ACC112 (cell line): ENCODE results near the gene ZNF519.
"Not testable (repeated sequence)": the region's sequence is repeated elsewhere in the genome, so short reads cannot be mapped to it uniquely, and the experiment has no call there.

ENCODE experiments used
- H2AFZ ChIP-seq: fragments of 200-600 bp; sonication (generic); one replicate; pipeline ENCODE4 v1.6.0; 2017; ENCODE audit warnings: antibody characterized with exemption, low read length; ENCODE audit not compliant: unreplicated experiment
- H3K27ac ChIP-seq: fragments of 200-600 bp; sonication (generic); 2 replicates; pipeline ENCODE4 v1.5.1; 2014; ENCODE audit warnings: low read depth, mild to moderate bottlenecking, antibody characterized with exemption, low read length, moderate library complexity
- H3K27me3 ChIP-seq: fragments of 200-600 bp; sonication (generic); 2 replicates; pipeline ENCODE4 v1.6.1; 2014; ENCODE audit warnings: mild to moderate bottlenecking, antibody characterized with exemption, low read length, moderate library complexity, mixed read lengths; ENCODE audit not compliant: insufficient read depth
- H3K36me3 ChIP-seq: fragments of 200-600 bp; sonication (generic); 2 replicates; pipeline ENCODE4 v1.6.1; 2016; ENCODE audit warnings: mild to moderate bottlenecking, antibody characterized with exemption, low read length, moderate library complexity, mixed read lengths; ENCODE audit not compliant: insufficient read depth
- H3K4me1 ChIP-seq: fragments of 200-600 bp; sonication (generic); one replicate; pipeline ENCODE4 v1.6.1; 2016; ENCODE audit warnings: low read length, mixed read lengths; ENCODE audit not compliant: insufficient read depth, unreplicated experiment, control insufficient read depth
- H3K4me3 ChIP-seq: fragments of 200-600 bp; sonication (generic); 2 replicates; pipeline ENCODE4 v1.5.1; 2014; ENCODE audit warnings: mild to moderate bottlenecking, low read depth, low read length
- H3K79me2 ChIP-seq: fragments of 200-600 bp; sonication (generic); one replicate; pipeline ENCODE4 v1.6.0; 2016; ENCODE audit warnings: low read length; ENCODE audit not compliant: control insufficient read depth, unreplicated experiment, insufficient read depth

Gene ZNF519

GRCh38 chr18:14145581-14146338 is 13.5 kb upstream of the ZNF519 start:
- H3K4me1 ChIP-seq, H3K79me2 ChIP-seq, H2AFZ ChIP-seq, H3K4me3 ChIP-seq, H3K27me3 ChIP-seq, H3K36me3 ChIP-seq, H3K27ac ChIP-seq: not testable (repeated sequence)

GRCh38 chr18:14145021-14145420 is 12.8 kb upstream of the ZNF519 start:
- H2AFZ ChIP-seq, H3K79me2 ChIP-seq, H3K27me3 ChIP-seq, H3K4me1 ChIP-seq, H3K36me3 ChIP-seq, H3K27ac ChIP-seq, H3K4me3 ChIP-seq: not testable (repeated sequence)

DNA sequence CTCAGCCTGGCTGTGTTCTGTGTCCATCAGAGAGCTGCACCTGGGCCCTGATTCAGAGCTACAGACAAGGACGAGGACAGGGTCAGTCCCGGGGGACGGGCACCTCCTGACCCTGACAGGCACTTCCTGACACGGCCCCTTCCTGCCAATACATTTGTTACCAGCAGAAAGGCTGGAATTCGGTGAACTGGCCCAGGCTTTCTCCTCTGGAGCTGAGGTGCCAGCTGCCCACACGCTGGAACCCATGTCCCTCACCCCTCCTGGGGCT is 12.3 kb upstream of the ZNF519 start:
- Histone ChIP-seq H3K36me3 (no peaks in the 10 kb centered on the region), H3K27ac (no peak overlapping the region), H3K27me3 (no peaks in the 10 kb centered on the region), H3K4me1 (no peaks in the 10 kb centered on the region), H2AFZ (no peak overlapping the region), H3K79me2 (no peaks in the 10 kb centered on the region), H3K4me3 (no peak overlapping the region)

- not testable (repeated sequence) for H3K79me2 ChIP-seq, H3K27me3 ChIP-seq, H3K27ac ChIP-seq, H3K4me1 ChIP-seq, H3K4me3 ChIP-seq, H3K36me3 ChIP-seq, H2AFZ ChIP-seq
Measured at GRCh38 chr18:14143871-14144627, 11.8 kb upstream of the ZNF519 start.

GRCh38 chr18:14143396-14143795 is 11.2 kb upstream of the ZNF519 start:
- H2AFZ ChIP-seq, result not testable (repeated sequence)

DNA sequence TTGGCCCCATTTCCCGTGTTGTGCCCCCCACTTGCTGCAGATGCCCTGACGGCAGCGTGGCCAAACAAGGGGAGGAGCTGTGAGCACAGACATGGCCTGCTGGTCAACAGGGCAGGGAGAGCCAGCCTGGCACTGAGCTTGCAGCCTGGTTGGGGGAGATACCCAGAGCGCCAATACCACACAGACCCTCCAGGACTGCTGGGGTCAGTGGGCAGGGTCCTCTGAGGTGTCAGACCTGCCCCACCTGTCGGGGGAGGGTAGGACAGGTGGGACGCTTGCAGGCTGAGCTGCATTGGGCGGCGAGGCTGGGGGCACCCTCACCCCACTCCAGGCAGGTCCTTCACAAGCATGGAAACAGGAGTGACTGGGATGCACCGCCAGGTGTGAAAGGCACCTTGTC is 9.9 kb upstream of the ZNF519 start:
- H3K4me3 ChIP-seq, H3K36me3 ChIP-seq, H3K79me2 ChIP-seq, H3K27me3 ChIP-seq, H2AFZ ChIP-seq, H3K4me1 ChIP-seq, H3K27ac ChIP-seq: not testable (repeated sequence)

More at GRCh38 chr18:14143396-14143795, 11.2 kb upstream of the ZNF519 start:
- H3K27me3 ChIP-seq, H3K79me2 ChIP-seq, H3K36me3 ChIP-seq, H3K27ac ChIP-seq, H3K4me3 ChIP-seq, H3K4me1 ChIP-seq: not testable (repeated sequence)

- not testable (repeated sequence) for H3K4me3 ChIP-seq, H3K4me1 ChIP-seq, H3K79me2 ChIP-seq, H3K27ac ChIP-seq, H2AFZ ChIP-seq, H3K36me3 ChIP-seq, H3K27me3 ChIP-seq
Measured at GRCh38 chr18:14139583-14139982, 7.3 kb upstream of the ZNF519 start.

DNA sequence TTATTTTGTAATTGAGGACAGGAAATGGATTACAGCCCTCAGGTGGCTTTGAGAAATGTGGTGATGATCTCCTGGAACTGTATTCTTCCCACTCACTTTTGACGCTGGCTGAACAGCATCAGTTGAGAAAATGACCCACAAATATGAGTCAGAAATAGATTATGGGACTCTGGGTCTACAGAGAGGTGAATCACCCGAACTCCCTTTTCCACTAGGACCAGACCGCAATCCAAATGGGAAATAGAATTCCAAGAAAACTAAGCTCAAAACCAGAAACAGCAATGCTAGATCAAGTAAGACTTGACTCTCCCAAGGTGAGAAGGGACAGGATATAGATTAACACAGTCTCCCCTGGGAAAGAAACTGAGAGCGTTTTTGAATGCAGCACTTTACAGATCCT is 5.7 kb upstream of the ZNF519 start:
- not testable (repeated sequence) for H3K4me1 ChIP-seq, H3K27ac ChIP-seq, H3K36me3 ChIP-seq, H2AFZ ChIP-seq, H3K79me2 ChIP-seq, H3K4me3 ChIP-seq, H3K27me3 ChIP-seq

- not testable (repeated sequence) for H3K27ac ChIP-seq, H3K36me3 ChIP-seq, H3K79me2 ChIP-seq, H3K27me3 ChIP-seq, H3K4me1 ChIP-seq
- H2AFZ ChIP-seq, result peak overlapping the region; percentile 85
- peak overlapping the region; percentile 88 for H3K4me3 ChIP-seq
Measured at GRCh38 chr18:14131696-14132270, 452 bp downstream of the ZNF519 start.

- not testable (repeated sequence) for H3K27me3 ChIP-seq, H3K4me1 ChIP-seq, H2AFZ ChIP-seq, H3K36me3 ChIP-seq, H3K27ac ChIP-seq
- peak overlapping the region; percentile 88 for H3K4me3 ChIP-seq
- H3K79me2 ChIP-seq, result peaks cover 12% of the 10 kb centered on the region
Measured at GRCh38 chr18:14130804-14131203, 1.4 kb downstream of the ZNF519 start.

DNA sequence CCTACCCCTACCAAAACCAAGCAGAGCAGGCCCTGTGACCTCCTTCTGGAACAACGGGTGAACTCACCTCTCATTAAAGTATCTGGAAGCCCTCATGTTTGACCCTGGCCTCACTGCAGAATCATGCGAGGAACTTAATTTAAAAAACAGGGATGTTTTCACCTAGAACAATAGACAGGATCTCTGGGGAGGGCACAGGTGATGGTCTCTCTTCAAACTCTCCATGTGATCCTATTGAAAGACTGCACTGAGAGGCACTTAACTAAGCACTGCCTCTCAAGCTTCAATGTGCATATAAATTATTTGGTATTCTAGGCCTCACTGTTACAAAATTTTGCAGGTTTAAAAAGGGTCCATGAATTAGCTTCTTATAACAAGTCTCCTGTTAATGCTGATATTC is 7.5 kb downstream of the ZNF519 start:
- H3K27ac ChIP-seq, result no peak overlapping the region
- no peaks in the 10 kb centered on the region for H3K27me3 ChIP-seq
- H2AFZ ChIP-seq, result no peak overlapping the region
- 0 out of 2 replicates have a peak, but pooled peaks cover 4% of the 10 kb centered on the region for H3K36me3 ChIP-seq
- no peak overlapping the region for H3K4me3 ChIP-seq
- no peaks in the 10 kb centered on the region for H3K4me1 ChIP-seq
- peaks cover 8% of the 10 kb centered on the region for H3K79me2 ChIP-seq
